GM12878 (cell line): ENCODE results near the gene ALG11. TPM values are rescaled to one million over a fixed set of nuclear protein-coding genes. Genes with fewer than 3 reads are reported as not detected.

Experiments
- ATAC-seq: fragments of 200-7000 bp; cut with Tn5 transposase; 3 replicates; pipeline ENCODE4 v1.9.1; 2020; ENCODE audit warnings: mild to moderate bottlenecking, moderate library complexity
- BruUV-seq: library from RNA; stranded (reverse); fragments of 400-500 nt; replicated peaks from 2 replicates; lab custom pipeline; 2021; lab: Mats Ljungman, UMichigan
- CTCF ChIA-PET: fragments of 300-600 bp; sonication (Branson Sonifier 250); formaldehyde crosslinking; extraction: SDS; loops from one replicate; lab custom pipeline; 2021; ENCODE audit warnings: inconsistent platforms; lab: Yijun Ruan, JAX
- POLR2A ChIA-PET: fragments of 350-600 bp; formaldehyde crosslinking; extraction: SDS; loops from one replicate; lab custom pipeline; 2021; ENCODE audit warnings: inconsistent platforms; lab: Charles Lee
- RAD21 ChIA-PET: fragments of 300-600 bp; sonication (Branson Sonifier 250); formaldehyde crosslinking; loops from one replicate; lab custom pipeline; 2023; ENCODE audit warnings: antibody characterized with exemption; ENCODE audit not compliant: unreplicated experiment; lab: Charles Lee
- SMC1A ChIA-PET: fragments of 300-600 bp; sonication (Branson Sonifier 250); formaldehyde crosslinking; loops from one replicate; lab custom pipeline; 2023; ENCODE audit not compliant: unreplicated experiment, uncharacterized antibody; lab: Charles Lee
- DNase-seq: peaks from one replicate; pipeline ENCODE4 v3.0.0-alpha.2; 2011; ENCODE audit warnings: low read depth, low spot score
- FAIRE-seq: peaks from 3 replicates; lab custom pipeline; 2011; peaks lifted over from hg19 to GRCh38; lab: Jason Lieb, UNC
- H2AFZ ChIP-seq: 2 replicates; pipeline ENCODE4 v1.6.0; 2011; ENCODE audit warnings: low read depth, low read length, control low read depth; ENCODE audit not compliant: control insufficient read depth
- H3K27ac ChIP-seq: 2 replicates; pipeline ENCODE4 v1.5.1; 2011; ENCODE audit warnings: control low read depth; ENCODE audit not compliant: control insufficient read depth, insufficient read depth
- H3K27me3 ChIP-seq, 2 experiments: replicated peaks in 1 of 2; 2 replicates each; pipeline versions ENCODE4 v1.6.0 to v1.6.1; 2011; ENCODE audit warnings: low read length in 1 of 2; ENCODE audit not compliant: control insufficient read depth in 2 of 2, insufficient read depth in 2 of 2
- H3K36me3 ChIP-seq, 2 experiments: 2 replicates each; pipeline ENCODE4 v1.5.1; 2011; ENCODE audit warnings: low read length in 1 of 2; ENCODE audit not compliant: control insufficient read depth in 2 of 2, insufficient read depth in 2 of 2
- H3K4me1 ChIP-seq: 2 replicates; pipeline ENCODE4 v1.6.1; 2011; ENCODE audit warnings: mild to moderate bottlenecking, low read length, moderate library complexity, mixed read lengths; ENCODE audit not compliant: control insufficient read depth, insufficient read depth
- H3K4me2 ChIP-seq: 2 replicates; pipeline ENCODE4 v1.6.0; 2011; ENCODE audit warnings: control low read depth; ENCODE audit not compliant: control insufficient read depth, insufficient read depth
- H3K4me3 ChIP-seq: fragments of 200-600 bp; sonication (generic); 2 replicates; pipeline ENCODE4 v1.5.1; 2016
- H3K79me2 ChIP-seq: 2 replicates; pipeline ENCODE4 v1.6.0; 2011; ENCODE audit warnings: low read length; ENCODE audit not compliant: control insufficient read depth, insufficient read depth
- H3K9ac ChIP-seq: 2 replicates; pipeline ENCODE4 v1.8.0; 2011; ENCODE audit warnings: low read length, control low read depth, mixed read lengths; ENCODE audit not compliant: control insufficient read depth, insufficient read depth
- H3K9me3 ChIP-seq: replicated peaks from 3 replicates; pipeline ENCODE4 v1.5.1; 2011; ENCODE audit warnings: mild to moderate bottlenecking, low read length; ENCODE audit not compliant: control insufficient read depth, insufficient read depth
- H4K20me1 ChIP-seq: 2 replicates; pipeline ENCODE4 v1.6.0; 2011; ENCODE audit not compliant: control insufficient read depth, insufficient read depth
- ATF7 ChIP-seq: fragments of 450-650 bp; IDR thresholded peaks from 2 replicates; pipeline ENCODE4 v1.6.1; 2016; ENCODE audit warnings: low read depth, mild to moderate bottlenecking
- BHLHE40 ChIP-seq, 2 experiments: fragments of 450-650 bp in 1 of 2; IDR thresholded peaks; 2 replicates each; pipeline ENCODE4 v1.6.1; 2011 to 2017; ENCODE audit warnings: low read depth in 2 of 2, borderline replicate concordance in 1 of 2, improper control_type of control experiment in 1 of 2, low read length in 1 of 2, mild to moderate bottlenecking in 1 of 2
- CHD2 ChIP-seq: IDR thresholded peaks from 2 replicates; pipeline ENCODE4 v1.6.1; 2011; ENCODE audit warnings: low read depth, low read length, improper control_type of control experiment, borderline replicate concordance
- CTCF ChIP-seq, 3 experiments: IDR thresholded peaks in 2 of 3; conservative IDR thresholded peaks in 1 of 3; 2 replicates each; pipeline ENCODE4 v1.5.1; 2011; ENCODE audit warnings: low read depth in 3 of 3, low read length in 3 of 3, mild to moderate bottlenecking in 3 of 3, control low read depth in 2 of 3, moderate library complexity in 2 of 3, inconsistent platforms in 1 of 3, mixed read lengths in 1 of 3; ENCODE audit not compliant: control insufficient read depth in 2 of 3, insufficient read depth in 1 of 3; ENCODE audit errors: extremely low read depth in 1 of 3
- E4F1 ChIP-seq: fragments of 450-650 bp; IDR thresholded peaks from 2 replicates; pipeline ENCODE4 v1.6.1; 2018; ENCODE audit warnings: borderline replicate concordance, mild to moderate bottlenecking; ENCODE audit not compliant: partially characterized antibody
- MEF2B ChIP-seq: fragments of 450-650 bp; IDR thresholded peaks from 2 replicates; pipeline ENCODE4 v1.6.1; 2018; ENCODE audit warnings: mild to moderate bottlenecking, moderate library complexity; ENCODE audit not compliant: partially characterized antibody, poor library complexity, severe bottlenecking
- MTA3 ChIP-seq: IDR thresholded peaks from 2 replicates; pipeline ENCODE4 v1.6.1; 2012; ENCODE audit warnings: low read length, inconsistent platforms, borderline replicate concordance
- NR2F1 ChIP-seq: fragments of 450-650 bp; conservative IDR thresholded peaks from 2 replicates; pipeline ENCODE4 v1.6.1; 2017; ENCODE audit warnings: mild to moderate bottlenecking
- NRF1 ChIP-seq: conservative IDR thresholded peaks from 2 replicates; pipeline ENCODE4 v1.6.1; 2011; ENCODE audit warnings: mild to moderate bottlenecking, low read depth, low read length, improper control_type of control experiment
- SMC3 ChIP-seq: IDR thresholded peaks from 2 replicates; pipeline ENCODE4 v1.6.1; 2011; ENCODE audit warnings: low read length, improper control_type of control experiment, borderline replicate concordance
- SREBF1 ChIP-seq: IDR thresholded peaks from 2 replicates; pipeline ENCODE4 v1.6.1; 2012; ENCODE audit warnings: mild to moderate bottlenecking, low read length
- STAT3 ChIP-seq: IDR thresholded peaks from 2 replicates; pipeline ENCODE4 v1.6.1; 2011; ENCODE audit warnings: low read depth, low read length, improper control_type of control experiment
- ZBED1 ChIP-seq: IDR thresholded peaks from 2 replicates; pipeline ENCODE4 v1.6.1; 2016; ENCODE audit warnings: borderline replicate concordance
- WGBS: methylation state at CpG from one replicate; pipeline ENCODE4 v1.1.6; 2016; ENCODE audit warnings: low lambda C conversion rate; ENCODE audit not compliant: insufficient replicate concordance, insufficient coverage; ENCODE audit errors: missing lambda C conversion rate; 5-methylcytosine and 5-hydroxymethylcytosine counted together
- in situ Hi-C: fragments of 300-500 bp; cut with MboI; formaldehyde crosslinking; loops from 9 replicates; pipeline ENCODE4 v1.14.3; 2018; ENCODE audit warnings: mixed read lengths
- intact Hi-C: fragments of 100-400 bp; cut with micrococcal nuclease; formaldehyde crosslinking; loops from one replicate; pipeline ENCODE4 v1.14.2; 2022; ENCODE audit not compliant: unreplicated experiment
- polyA plus RNA-seq, 11 experiments: library from polyadenylated mRNA; depleted of rRNA in 4 of 11; unstranded in 6 of 11; stranded (reverse) in 5 of 11; fragments of >200 nt; fragmentation: Nextera tagmentation in 4 of 11; fragmentation: Illumina TruSeq in 1 of 11; extraction: Ambion mirVana in 4 of 11; extraction: Trizol in 1 of 11; gene quantifications; 1 replicate in 1 of 11; 2 replicates in 10 of 11; pipeline versions ENCODE4 v1.2.1 to v1.2.3, GENCODE V29; 2011 to 2016; ENCODE audit warnings: inconsistent platforms in 2 of 11, missing spikeins in 2 of 11, low read depth in 1 of 11
- total RNA-seq, 4 experiments: library from RNA; depleted of rRNA in 3 of 4; stranded (reverse); fragments of >200 nt in 3 of 4; fragmentation: Illumina TruSeq in 1 of 4; extraction: Trizol in 1 of 4; gene quantifications; 2 replicates each; pipeline versions ENCODE4 v1.2.1 to v1.2.3, GENCODE V29; 2013 to 2021
- TF ChIP-seq, protein P1 (sequence below): fragments of 450-650 bp; IDR thresholded peaks from 2 replicates; pipeline ENCODE4 v1.6.1; 2016; ENCODE audit warnings: mild to moderate bottlenecking

Gene ALG11
- total and polyA plus RNA-seq, 10 of the 15 experiments (the other 5 are each of a cell fraction or from before 2014, with no cell fraction given), result 8.4 to 27.7 (median 15.6) TPM

- TF ChIP-seq MEF2B (no peak), STAT3 (no peak), SREBF1 (no peak), NRF1 (no peak), E4F1 (no peak), MTA3 (no peak)
Observed at GRCh38 chr13:52025475-52026245, 13.5 kb downstream of the ALG11 start (continued).

DNA sequence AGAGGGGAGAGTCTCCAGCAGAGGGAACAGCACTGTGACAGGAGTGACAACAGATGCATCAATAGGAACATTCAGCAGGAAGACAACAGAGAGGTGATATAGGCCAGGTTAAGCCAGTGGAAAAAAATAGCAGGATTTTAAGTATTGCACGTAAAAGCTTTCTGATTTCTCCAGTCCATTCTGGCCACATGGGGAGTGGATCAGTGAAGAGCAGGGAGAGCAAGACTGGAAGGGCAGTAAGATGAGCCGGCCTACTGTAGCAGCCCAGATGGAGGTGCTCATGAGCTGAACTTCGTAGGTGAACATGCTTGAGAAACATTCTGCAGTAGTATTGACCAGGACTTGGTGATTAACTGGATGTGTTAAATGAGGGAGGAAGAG is 14.0 kb downstream of the ALG11 start:
- no peak overlapping the region for H3K9ac ChIP-seq
- ChIA-PET POLR2A (no interaction called here), RAD21 (no interaction called here)
- DNase-seq (no peak), FAIRE-seq (peak; percentile 7)
- in situ Hi-C loops (no loop called here), intact Hi-C loops (no loop called here)
- no peaks in the 10 kb centered on the region for H3K27me3 ChIP-seq
- no peak overlapping the region for H3K4me3 ChIP-seq
- no peaks in the 10 kb centered on the region for H3K79me2 ChIP-seq
- 88% methylated on average over 3 of the region's 3 CpGs for WGBS
- H3K4me2 ChIP-seq, result no peak overlapping the region
- H3K4me1 ChIP-seq, result no peaks in the 10 kb centered on the region
- H3K9me3 ChIP-seq, result no peaks in the 10 kb centered on the region
- H3K36me3 ChIP-seq, result peaks cover 1 to 8% of the 10 kb centered on the region in 2 experiments; a peak in 3 of 4 replicates
- H3K27ac ChIP-seq, result no peak overlapping the region
- TF ChIP-seq CTCF (IDR thresholded peaks at IDR 0.05 in 2 of 3, conservative IDR thresholded peaks at IDR 0.05 in 1 of 3; ENCODE audit: control insufficient read depth in 2 of 3, extremely low read depth in 1 of 3, insufficient read depth in 1 of 3, low read depth in 3 of 3, low read length in 3 of 3) (peak in 1 of 3 experiments; percentile 23; a peak in 1 of 6 replicates), CHD2 (no peak), ZBED1 (no peak), NR2F1 (no peak), SMC3 (no peak), ATF7 (no peak), BHLHE40 (IDR thresholded peaks at IDR 0.05; ENCODE audit: borderline replicate concordance in 1 of 2, low read depth in 2 of 2, low read length in 1 of 2) (no peak)
- TF ChIP-seq, protein P1, sequence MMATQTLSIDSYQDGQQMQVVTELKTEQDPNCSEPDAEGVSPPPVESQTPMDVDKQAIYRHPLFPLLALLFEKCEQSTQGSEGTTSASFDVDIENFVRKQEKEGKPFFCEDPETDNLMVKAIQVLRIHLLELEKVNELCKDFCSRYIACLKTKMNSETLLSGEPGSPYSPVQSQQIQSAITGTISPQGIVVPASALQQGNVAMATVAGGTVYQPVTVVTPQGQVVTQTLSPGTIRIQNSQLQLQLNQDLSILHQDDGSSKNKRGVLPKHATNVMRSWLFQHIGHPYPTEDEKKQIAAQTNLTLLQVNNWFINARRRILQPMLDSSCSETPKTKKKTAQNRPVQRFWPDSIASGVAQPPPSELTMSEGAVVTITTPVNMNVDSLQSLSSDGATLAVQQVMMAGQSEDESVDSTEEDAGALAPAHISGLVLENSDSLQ, result no peak
- TF ChIP-seq, all 136 proteins: peak for 1
- no TSS peak for BruUV-seq
- CTCF ChIA-PET, result interaction anchor here (0.7 kb wide), 1 partner anchor 14 kb away, joined by 3 read pairs; the partner anchor contains the start of gene ALG11
- H2AFZ ChIP-seq, result no peak overlapping the region
- SMC1A ChIA-PET, result no interaction called here
- ATAC-seq, result peak; percentile 54
- no peaks in the 10 kb centered on the region for H4K20me1 ChIP-seq
